ENCODE data around the gene CAPN12. TPM values are rescaled to one million over a fixed set of nuclear protein-coding genes. Genes with fewer than 3 reads are reported as not detected.
"Not testable (repeated sequence)": the region's sequence is repeated elsewhere in the genome, so short reads cannot be mapped to it uniquely, and the experiment has no call there.

The CAPN12 gene
- total and polyA plus RNA-seq, 4 donors: 0.69 to 2.8 (median 1.8) TPM

DNA sequence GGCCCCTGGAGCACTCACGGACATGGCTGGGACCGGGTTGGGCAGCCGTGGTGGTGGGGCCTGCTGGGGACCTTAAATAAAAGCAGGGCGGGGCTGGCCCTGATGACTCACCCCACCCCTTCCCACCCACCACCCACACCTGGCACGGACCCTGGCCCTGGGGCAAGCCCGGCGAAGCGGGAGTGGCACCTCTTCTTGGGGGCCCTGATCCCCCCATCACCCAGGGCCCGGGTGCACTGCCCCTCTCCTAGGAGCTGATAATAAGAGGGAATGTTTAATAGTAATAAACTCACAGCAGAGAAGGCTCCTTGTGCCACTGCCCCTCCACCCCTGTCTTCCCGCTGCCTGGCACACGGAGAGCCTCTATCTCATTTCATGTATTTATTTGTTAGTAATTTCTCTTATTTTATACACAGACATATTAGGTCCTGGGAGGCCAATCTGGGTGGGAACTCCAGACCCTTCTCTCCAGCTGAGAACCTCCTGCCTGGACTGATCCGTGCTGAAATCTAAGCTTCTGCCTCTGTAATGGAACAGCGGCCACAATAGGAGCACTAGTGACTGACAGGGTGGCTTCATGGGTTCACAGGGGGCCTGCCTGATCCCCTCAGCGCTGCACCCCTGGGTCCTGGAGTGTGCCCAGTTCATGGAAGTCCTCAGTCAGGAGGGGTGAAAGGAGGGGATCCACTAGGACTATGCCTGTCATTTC, 29.3 kb upstream of the CAPN12 start, which contains the start of gene LGALS7:
Gene LGALS7 (minus strand): TSS at position 49 of the 709 bp plus-strand sequence. CDS start 25 bp downstream, at position 24.
- DNase-seq (ENCODE audit: low read depth in 4 of 6, low spot score in 6 of 6): no peak
- Histone ChIP-seq H3K36me3 (ENCODE audit: control insufficient read depth, insufficient read depth, low read length) (no peaks in the 10 kb centered on the region), H3K27ac (ENCODE audit: low read depth, low read length) (no peak within 1 kb of the TSS), H3K9me3 (ENCODE audit: control insufficient read depth, insufficient read depth, low read length) (no peaks in the 10 kb centered on the region), H3K4me3 (ENCODE audit: low read depth, low read length) (no peak within 1 kb of the TSS), H3K4me1 (ENCODE audit: control insufficient read depth, insufficient read depth, low read length) (peaks cover 8% of the 10 kb centered on the region), H3K27me3 (ENCODE audit: control insufficient read depth, insufficient read depth, low read length) (no peaks in the 10 kb centered on the region)
- WGBS (ENCODE audit: insufficient coverage): 52% methylated on average over 3 of the region's 14 CpGs

- WGBS (ENCODE audit: insufficient coverage): no CpG with 5 or more reads among the region's 30 CpGs
- not testable (repeated sequence) for H3K27ac ChIP-seq (ENCODE audit: low read depth, low read length); DNase-seq (ENCODE audit: low read depth in 4 of 6, low spot score in 6 of 6); H3K27me3 ChIP-seq (ENCODE audit: control insufficient read depth, insufficient read depth, low read length); H3K4me1 ChIP-seq (ENCODE audit: control insufficient read depth, insufficient read depth, low read length); H3K4me3 ChIP-seq (ENCODE audit: low read depth, low read length); H3K9me3 ChIP-seq (ENCODE audit: control insufficient read depth, insufficient read depth, low read length); H3K36me3 ChIP-seq (ENCODE audit: control insufficient read depth, insufficient read depth, low read length)
Observed at GRCh38 chr19:38771569-38771968, 27.3 kb upstream of the CAPN12 start.

DNA sequence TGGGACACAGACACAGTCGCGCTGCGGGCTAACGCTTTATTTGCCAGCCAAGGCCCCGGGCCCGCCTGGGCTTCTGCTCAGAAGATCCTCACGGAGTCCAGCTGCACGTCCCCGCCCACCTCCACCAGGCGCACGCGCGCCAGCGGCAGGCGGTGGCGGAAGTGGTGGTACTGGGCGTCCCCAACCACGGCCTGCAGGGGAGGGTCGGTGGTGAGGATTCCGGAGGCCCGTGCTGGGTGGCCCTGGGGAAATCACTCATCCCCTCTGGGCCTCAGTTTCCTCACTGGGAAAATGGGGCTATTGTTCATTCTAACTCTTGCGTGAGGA, 26.6 kb upstream of the CAPN12 start:
- not testable (repeated sequence) for DNase-seq (ENCODE audit: low read depth in 4 of 6, low spot score in 6 of 6); H3K27ac ChIP-seq (ENCODE audit: low read depth, low read length); H3K9me3 ChIP-seq (ENCODE audit: control insufficient read depth, insufficient read depth, low read length); H3K4me1 ChIP-seq (ENCODE audit: control insufficient read depth, insufficient read depth, low read length); H3K27me3 ChIP-seq (ENCODE audit: control insufficient read depth, insufficient read depth, low read length); H3K4me3 ChIP-seq (ENCODE audit: low read depth, low read length); H3K36me3 ChIP-seq (ENCODE audit: control insufficient read depth, insufficient read depth, low read length)
- WGBS (ENCODE audit: insufficient coverage): no CpG with 5 or more reads among the region's 22 CpGs

DNA sequence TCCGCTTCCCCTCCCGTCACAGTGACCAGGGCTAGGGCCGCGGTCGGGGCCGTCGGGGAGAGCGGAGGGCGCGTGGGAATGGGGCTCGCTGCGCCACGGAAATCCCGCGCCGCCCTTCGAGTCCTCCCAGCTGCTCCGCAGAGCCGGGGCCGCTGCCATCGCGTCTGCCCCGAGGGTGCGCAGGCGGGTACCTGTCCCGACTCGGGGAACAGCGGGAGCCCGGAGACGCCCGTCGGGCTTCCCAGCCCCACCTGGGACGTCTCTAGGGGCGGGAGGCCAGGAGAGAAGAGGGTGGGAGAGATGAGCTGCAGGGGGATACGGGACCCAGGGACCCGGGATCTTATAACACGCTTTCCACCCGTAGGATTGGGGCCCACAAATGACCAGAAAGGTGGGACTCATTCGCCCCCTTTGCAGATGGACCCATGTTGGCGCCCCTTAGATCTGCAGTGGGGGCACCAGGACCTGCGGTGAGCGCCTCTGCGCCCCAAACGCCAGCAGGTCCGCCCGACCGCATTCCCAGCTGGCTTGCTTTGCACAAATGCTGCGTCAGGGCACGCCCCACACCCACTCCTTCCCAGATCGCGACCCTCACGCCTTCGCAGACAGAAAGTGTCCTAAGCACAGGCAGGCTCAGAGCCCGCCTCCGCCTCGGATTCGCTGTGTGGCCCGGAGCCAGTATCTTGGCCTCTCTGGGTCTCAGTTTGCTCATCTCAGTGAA, 26.1 kb upstream of the CAPN12 start:
- WGBS (ENCODE audit: insufficient coverage): 0% methylated on average over 2 of the region's 58 CpGs
- H3K9me3 ChIP-seq (ENCODE audit: control insufficient read depth, insufficient read depth, low read length); H3K36me3 ChIP-seq (ENCODE audit: control insufficient read depth, insufficient read depth, low read length); H3K27ac ChIP-seq (ENCODE audit: low read depth, low read length); DNase-seq (ENCODE audit: low read depth in 4 of 6, low spot score in 6 of 6); H3K4me1 ChIP-seq (ENCODE audit: control insufficient read depth, insufficient read depth, low read length); H3K27me3 ChIP-seq (ENCODE audit: control insufficient read depth, insufficient read depth, low read length): not testable (repeated sequence)
- peak overlapping the region; percentile 14 for H3K4me3 ChIP-seq (ENCODE audit: low read depth, low read length)

GRCh38 chr19:38769635-38770211, 25.4 kb upstream of the CAPN12 start:
- Histone ChIP-seq H3K9me3 (ENCODE audit: control insufficient read depth, insufficient read depth, low read length) (no peaks in the 10 kb centered on the region), H3K4me3 (ENCODE audit: low read depth, low read length) (peak overlapping the region; percentile 14), H3K27ac (ENCODE audit: low read depth, low read length) (no peak overlapping the region), H3K27me3 (ENCODE audit: control insufficient read depth, insufficient read depth, low read length) (no peaks in the 10 kb centered on the region), H3K4me1 (ENCODE audit: control insufficient read depth, insufficient read depth, low read length) (peaks cover 8% of the 10 kb centered on the region), H3K36me3 (ENCODE audit: control insufficient read depth, insufficient read depth, low read length) (no peaks in the 10 kb centered on the region)
- peak in 5 of 6 donors; percentile 22 to 83 (median 29) for DNase-seq (ENCODE audit: low read depth in 4 of 6, low spot score in 6 of 6)
- WGBS (ENCODE audit: insufficient coverage): 14% methylated on average over 41 of the region's 42 CpGs

GRCh38 chr19:38766276-38767047, 22.2 kb upstream of the CAPN12 start:
- no peaks in the 10 kb centered on the region for H3K27me3 ChIP-seq (ENCODE audit: control insufficient read depth, insufficient read depth, low read length)
- peaks cover 8% of the 10 kb centered on the region for H3K4me1 ChIP-seq (ENCODE audit: control insufficient read depth, insufficient read depth, low read length)
- no peak overlapping the region for H3K27ac ChIP-seq (ENCODE audit: low read depth, low read length)
- no peaks in the 10 kb centered on the region for H3K9me3 ChIP-seq (ENCODE audit: control insufficient read depth, insufficient read depth, low read length)
- no peak for DNase-seq (ENCODE audit: low read depth in 4 of 6, low spot score in 6 of 6)
- 86% methylated on average over 1 of the region's 10 CpGs for whole genome bisulfite sequencing (ENCODE audit: insufficient coverage)
- no peaks in the 10 kb centered on the region for H3K36me3 ChIP-seq (ENCODE audit: control insufficient read depth, insufficient read depth, low read length)
- no peak overlapping the region for H3K4me3 ChIP-seq (ENCODE audit: low read depth, low read length)

DNA sequence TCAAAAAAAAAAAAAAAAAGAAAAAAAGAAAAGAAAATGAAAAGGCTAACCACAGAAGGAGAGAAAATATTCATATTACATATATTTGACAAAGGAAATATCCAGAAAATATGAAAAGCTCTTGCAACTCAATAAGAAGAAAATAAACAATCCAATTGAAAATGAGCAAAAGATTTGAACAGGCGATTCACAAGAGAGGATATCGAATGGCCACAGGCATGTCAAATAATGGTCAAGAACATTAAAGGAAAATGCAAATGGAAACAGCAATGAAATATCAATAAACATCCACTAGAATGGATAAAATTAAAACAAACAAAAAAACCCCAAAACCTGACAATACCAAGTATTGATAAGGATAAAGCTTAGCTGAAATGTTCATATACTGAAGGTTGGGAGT, 20.9 kb upstream of the CAPN12 start:
- Histone ChIP-seq H3K9me3 (ENCODE audit: control insufficient read depth, insufficient read depth, low read length) (no peaks in the 10 kb centered on the region), H3K4me3 (ENCODE audit: low read depth, low read length) (no peak overlapping the region), H3K4me1 (ENCODE audit: control insufficient read depth, insufficient read depth, low read length) (peaks cover 8% of the 10 kb centered on the region), H3K27me3 (ENCODE audit: control insufficient read depth, insufficient read depth, low read length) (no peaks in the 10 kb centered on the region), H3K27ac (ENCODE audit: low read depth, low read length) (no peak overlapping the region), H3K36me3 (ENCODE audit: control insufficient read depth, insufficient read depth, low read length) (no peaks in the 10 kb centered on the region)
- WGBS (ENCODE audit: insufficient coverage): no CpG with 5 or more reads among the region's 2 CpGs
- DNase-seq (ENCODE audit: low read depth in 4 of 6, low spot score in 6 of 6): no peak

DNA sequence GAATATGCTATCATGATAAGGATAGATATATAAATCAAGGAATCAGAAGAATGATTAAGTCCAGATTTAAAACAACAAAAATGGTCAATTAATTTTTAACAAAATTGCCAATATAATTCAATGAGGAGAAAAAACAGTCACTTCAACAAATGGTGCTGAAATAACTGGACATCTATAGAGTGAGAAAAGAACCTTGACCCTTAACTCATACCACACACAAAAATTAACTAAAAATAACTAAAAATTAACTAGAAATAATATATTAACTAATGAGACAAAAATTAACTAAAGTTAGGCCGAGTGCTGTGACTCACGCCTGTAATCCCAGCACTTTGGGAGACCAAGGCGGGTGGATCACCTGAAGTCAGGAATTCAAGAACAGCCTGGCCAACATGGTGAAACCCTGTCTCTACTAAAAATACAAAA, 19.5 kb upstream of the CAPN12 start:
- Histone ChIP-seq H3K4me3 (ENCODE audit: low read depth, low read length) (no peak overlapping the region), H3K27me3 (ENCODE audit: control insufficient read depth, insufficient read depth, low read length) (no peaks in the 10 kb centered on the region), H3K27ac (ENCODE audit: low read depth, low read length) (no peak overlapping the region), H3K36me3 (ENCODE audit: control insufficient read depth, insufficient read depth, low read length) (no peaks in the 10 kb centered on the region), H3K4me1 (ENCODE audit: control insufficient read depth, insufficient read depth, low read length) (no peaks in the 10 kb centered on the region), H3K9me3 (ENCODE audit: control insufficient read depth, insufficient read depth, low read length) (no peaks in the 10 kb centered on the region)
- DNase-seq (ENCODE audit: low read depth in 4 of 6, low spot score in 6 of 6): no peak
- WGBS (ENCODE audit: insufficient coverage): 80% methylated on average over 1 of the region's 3 CpGs

DNA sequence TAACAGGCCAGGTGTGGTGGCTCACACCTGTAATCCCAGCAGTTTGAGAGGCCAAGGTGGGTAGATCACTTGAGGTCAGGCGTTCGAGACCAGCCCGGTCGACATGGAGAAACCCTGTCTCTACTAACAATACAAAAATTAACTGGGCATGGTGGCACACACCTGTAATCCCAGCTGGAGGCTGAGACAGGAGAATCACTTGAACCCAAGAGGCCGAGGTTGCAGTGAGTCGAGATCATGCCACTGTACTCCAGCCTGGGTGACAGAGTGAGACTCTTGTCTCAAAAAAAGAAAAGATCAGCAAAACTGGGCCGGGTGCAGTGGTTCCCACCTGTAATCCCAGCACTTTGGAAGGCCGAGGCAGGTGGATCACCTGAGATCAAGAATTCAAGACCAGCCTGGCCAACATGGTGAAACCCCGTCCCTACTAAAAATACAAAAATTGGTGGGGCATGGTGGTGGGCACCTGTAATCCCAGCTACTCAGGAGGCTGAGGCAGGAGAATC, 17.7 kb upstream of the CAPN12 start:
- not testable (repeated sequence) for H3K9me3 ChIP-seq (ENCODE audit: control insufficient read depth, insufficient read depth, low read length); H3K27me3 ChIP-seq (ENCODE audit: control insufficient read depth, insufficient read depth, low read length); H3K36me3 ChIP-seq (ENCODE audit: control insufficient read depth, insufficient read depth, low read length); H3K4me1 ChIP-seq (ENCODE audit: control insufficient read depth, insufficient read depth, low read length); H3K4me3 ChIP-seq (ENCODE audit: low read depth, low read length); H3K27ac ChIP-seq (ENCODE audit: low read depth, low read length); DNase-seq (ENCODE audit: low read depth in 4 of 6, low spot score in 6 of 6)
- WGBS (ENCODE audit: insufficient coverage): 96% methylated on average over 6 of the region's 9 CpGs

All from spinal cord (tissue), 10 donors.